ENCODE measurements around the gene SMIM32. TPM values are rescaled to one million over a fixed set of nuclear protein-coding genes. Genes with fewer than 3 reads are reported as not detected.

SMIM32 gene
- total RNA-seq, 1 experiment from 2014 or later: 0.37 TPM

GRCh38 chr5:136205941-136206340 is 13.0 kb upstream of the SMIM32 start:
- H3K4me1 Mint-ChIP-seq: peaks cover 29% of the 10 kb centered on the region
- no peak overlapping the region for H3K4me3 Mint-ChIP-seq
- TF ChIP-seq CREM (CRISPR knock-in tag; IDR thresholded peaks at IDR 0.05) (no peak), ARID4B (CRISPR knock-in tag; IDR thresholded peaks at IDR 0.05; ENCODE audit: borderline replicate concordance) (no peak), ZNF121 (CRISPR knock-in tag; IDR thresholded peaks at IDR 0.05) (no peak), CTCF (IDR thresholded peaks at IDR 0.05) (no peak), SOX15 (CRISPR knock-in tag; IDR thresholded peaks at IDR 0.05) (no peak), NR2C2 (CRISPR knock-in tag; IDR thresholded peaks at IDR 0.05) (no peak), STAT6 (CRISPR knock-in tag; conservative IDR thresholded peaks at IDR 0.05; ENCODE audit: low read depth) (no peak), GTF2I (CRISPR knock-in tag; conservative IDR thresholded peaks at IDR 0.05) (no peak), SMAD3 (CRISPR knock-in tag; IDR thresholded peaks at IDR 0.05; ENCODE audit: borderline replicate concordance) (no peak), MXD4 (CRISPR knock-in tag; IDR thresholded peaks at IDR 0.05; ENCODE audit: borderline replicate concordance) (no peak), ATF1 (CRISPR knock-in tag; IDR thresholded peaks at IDR 0.05) (no peak), MAX (CRISPR knock-in tag; IDR thresholded peaks at IDR 0.05) (no peak)
- H3K36me3 Mint-ChIP-seq: peaks cover 5% of the 10 kb centered on the region; the same call in 1 of the 2 replicates
- peaks cover 8% of the 10 kb centered on the region; the same call in 1 of the 2 replicates for H3K9me3 Mint-ChIP-seq
- ChIA-PET POLR2A (no interaction called here), CTCF (interaction anchor here (1.0 kb wide), 1 partner anchor 11 kb away, joined by 4 read pairs; no protein-coding TSS in a partner anchor)
- no peak overlapping the region for H3K27ac Mint-ChIP-seq
- no peak for ATAC-seq
- DNase-seq (ENCODE audit: low spot score): no peak
- peaks cover 100% of the 10 kb centered on the region for H3K27me3 Mint-ChIP-seq (ENCODE audit: low read depth)

- POLR2A ChIA-PET: no interaction called here
- peaks cover 31% of the 10 kb centered on the region for H3K4me1 Mint-ChIP-seq
- H3K9me3 Mint-ChIP-seq: peaks cover 8% of the 10 kb centered on the region; the same call in 1 of the 2 replicates
- CTCF ChIA-PET: interaction anchor here (0.8 to 1.0 kb wide), 2 partner anchors 11 to 18 kb away, joined by 4 read pairs; no protein-coding TSS in a partner anchor
- H3K36me3 Mint-ChIP-seq: peaks cover 5% of the 10 kb centered on the region; the same call in 1 of the 2 replicates
- DNase-seq (ENCODE audit: low spot score) (no peak), ATAC-seq (no peak)
- H3K27ac Mint-ChIP-seq: no peak overlapping the region
- H3K4me3 Mint-ChIP-seq: no peak overlapping the region
- no peak for TF ChIP-seq ARID4B (CRISPR knock-in tag; IDR thresholded peaks at IDR 0.05; ENCODE audit: borderline replicate concordance)
- TF ChIP-seq RORB (CRISPR knock-in tag; IDR thresholded peaks at IDR 0.05): no peak
- H3K27me3 Mint-ChIP-seq (ENCODE audit: low read depth): peaks cover 100% of the 10 kb centered on the region
Measured at GRCh38 chr5:136205061-136205702, 12.2 kb upstream of the SMIM32 start.
